ENCODE results near the gene LINGO1. TPM values are rescaled to one million over a fixed set of nuclear protein-coding genes. Genes with fewer than 3 reads are reported as not detected.

The LINGO1 gene
- total and polyA plus RNA-seq, 2 of the 8 experiments (the other 6 are each of a cell fraction or from before 2014, with no cell fraction given) = 57.1 to 114 TPM

DNA sequence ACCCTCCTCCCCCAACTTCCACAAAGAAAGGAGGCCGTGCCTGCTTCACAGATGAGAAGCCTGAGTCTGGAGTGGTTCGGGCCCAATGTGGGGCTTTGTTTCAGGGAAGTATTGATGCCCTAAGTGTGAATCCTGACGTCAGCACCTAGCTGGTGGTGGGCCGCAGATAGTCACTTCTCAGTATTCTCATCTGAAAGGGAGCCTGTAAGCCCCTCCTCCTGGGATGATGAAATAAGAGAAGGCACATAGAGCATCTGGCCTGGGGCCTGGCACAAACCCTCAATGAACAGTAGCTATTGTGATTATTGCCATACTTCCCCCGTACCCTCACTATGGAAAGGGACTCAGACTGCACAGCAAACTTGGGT, 24.8 kb downstream of the LINGO1 start:
- H3K18ac ChIP-seq (ENCODE audit: extremely low read depth, low read length) = no peak overlapping the region; the same call in 1 of the 2 replicates
- no peaks in the 10 kb centered on the region for H3K79me2 ChIP-seq (ENCODE audit: control insufficient read depth in 1 of 2, insufficient read depth in 2 of 2, low read length in 2 of 2)
- no peak overlapping the region for H3K14ac ChIP-seq (ENCODE audit: insufficient read length)
- H2AFZ ChIP-seq (ENCODE audit: low read length) = no peak overlapping the region
- H4K5ac ChIP-seq (ENCODE audit: insufficient read length, low read depth, low read length) = no peak overlapping the region
- H3K23me2 ChIP-seq (ENCODE audit: low read depth, low read length) = peaks cover 4% of the 10 kb centered on the region; the same call in 1 of the 2 replicates
- no peak overlapping the region for H3K9ac ChIP-seq (replicated peaks in 1 of 4; ENCODE audit: extremely low read depth in 1 of 4, low read depth in 3 of 4, low read length in 3 of 4)
- no peak for DNase-seq (ENCODE audit: low read depth in 1 of 2, low spot score in 2 of 2)
- POLR2A ChIA-PET (ENCODE audit: partially characterized antibody) = interaction anchor here (0.8 to 6.0 kb wide), 6 partner anchors 8 to 26 kb away, joined by 3 to 40 read pairs (median 6); partner anchors contain the start of gene LINGO1
- H2BK12ac ChIP-seq (ENCODE audit: low read depth, low read length) = 0 out of 2 replicates have a peak overlapping the region, but pooled peaks have one; percentile 97
- no peak overlapping the region for H3K23ac ChIP-seq (ENCODE audit: insufficient read length)
- H2BK15ac ChIP-seq (ENCODE audit: low read length) = 0 out of 2 replicates have a peak overlapping the region, but pooled peaks have one; percentile 12
- H3K4me3 ChIP-seq (ENCODE audit: extremely low read depth in 1 of 4, insufficient read depth in 2 of 4, low read depth in 3 of 4, low read length in 4 of 4) = no peak overlapping the region
- H4K8ac ChIP-seq (ENCODE audit: extremely low read depth, insufficient read depth, low read length) = no peak overlapping the region; the same call in 1 of the 2 replicates
- no peaks in the 10 kb centered on the region for H3K9me3 ChIP-seq (ENCODE audit: insufficient read depth in 2 of 2, low read depth in 1 of 2, low read length in 1 of 2)
- 0 out of 2 replicates have a peak overlapping the region, but pooled peaks have one; percentile 96 for H2AK5ac ChIP-seq (ENCODE audit: low read depth, low read length)
- H2BK120ac ChIP-seq (replicated peaks; ENCODE audit: low read depth, low read length) = no peak overlapping the region
- peak overlapping the region; percentile 49; the same call in 1 of the 2 replicates for H2BK5ac ChIP-seq (ENCODE audit: low read depth, low read length)
- peaks cover 0 to 3% of the 10 kb centered on the region in 2 experiments for H4K20me1 ChIP-seq (replicated peaks in 1 of 2; ENCODE audit: control insufficient read depth in 1 of 2, insufficient read depth in 2 of 2, low read length in 2 of 2)
- no peaks in the 10 kb centered on the region for H3K27me3 ChIP-seq (replicated peaks in 1 of 4; ENCODE audit: control insufficient read depth in 3 of 4, extremely low read depth in 1 of 4, insufficient read depth in 3 of 4, low read length in 3 of 4)
- no peak overlapping the region for H3K56ac ChIP-seq (replicated peaks; ENCODE audit: insufficient read length, low read depth, low read length)
- CTCF ChIA-PET (ENCODE audit: partially characterized antibody) = interaction anchor here (0.7 to 17.9 kb wide), 12 partner anchors 10 to 293 kb away, joined by 3 to 161 read pairs (median 8); partner anchors contain the start of gene LINGO1
- H3K79me1 ChIP-seq (ENCODE audit: low read depth, low read length) = no peaks in the 10 kb centered on the region
- no peak for FAIRE-seq
- TF ChIP-seq RAD21 (IDR thresholded peaks at IDR 0.05 in 1 of 2, conservative IDR thresholded peaks at IDR 0.05 in 1 of 2; ENCODE audit: low read depth in 2 of 2, low read length in 2 of 2) (no peak), YY1 (IDR thresholded peaks at IDR 0.05; ENCODE audit: low read depth, low read length) (no peak)
- no peak overlapping the region for H2BK20ac ChIP-seq (ENCODE audit: low read length)
- H3K4me2 ChIP-seq (ENCODE audit: insufficient read depth in 1 of 2, low read depth in 2 of 2, low read length in 2 of 2) = no peak overlapping the region
- H4K91ac ChIP-seq (replicated peaks; ENCODE audit: insufficient read length, low read length) = peak overlapping the region; percentile 36
- H3K36me3 ChIP-seq (ENCODE audit: control insufficient read depth in 2 of 4, insufficient read depth in 4 of 4, low read length in 3 of 4) = no peaks in the 10 kb centered on the region
- peaks cover 4 to 45% (median 23%) of the 10 kb centered on the region in 4 experiments for H3K4me1 ChIP-seq (replicated peaks in 1 of 4; ENCODE audit: control insufficient read depth in 3 of 4, insufficient read depth in 4 of 4, low read length in 3 of 4)
- WGBS, 2 experiments (ENCODE audit: extremely low coverage in 1 of 2, insufficient coverage in 1 of 2, insufficient read length in 1 of 2, insufficient replicate concordance in 2 of 2, low coverage in 1 of 2, low lambda C conversion rate in 2 of 2, missing lambda C conversion rate in 1 of 2) = 81% methylated on average over 5 of the region's 5 CpGs; no CpG with 5 or more reads in 1 of the 2 experiments
- no peak overlapping the region for H3K27ac ChIP-seq (ENCODE audit: low read depth, low read length)
- H3K4ac ChIP-seq (replicated peaks; ENCODE audit: insufficient read length, low read depth, low read length) = no peak overlapping the region

All from H1 (cell line).